Calu3 (cell line): Measurements from ENCODE around the gene KREMEN1. TPM values are rescaled to one million over a fixed set of nuclear protein-coding genes. Genes with fewer than 3 reads are reported as not detected.

Source experiments
- BruUV-seq: library from RNA; stranded (reverse); fragments of 400-500 nt; replicated peaks from 2 replicates; lab custom pipeline; 2021; lab: Mats Ljungman, UMichigan
- CTCF ChIA-PET: fragments of 300-600 bp; sonication (Branson Sonifier 250); formaldehyde crosslinking; loops from one replicate; lab custom pipeline; 2022; ENCODE audit warnings: antibody characterized with exemption; lab: Charles Lee
- DNase-seq: peaks from one replicate; pipeline ENCODE4 v3.0.0; 2022
- H3K27ac Mint-ChIP-seq: one replicate; pipeline ENCODE4 v1.8.0; 2022; ENCODE audit warnings: mixed read lengths; ENCODE audit not compliant: unreplicated experiment
- H3K27me3 Mint-ChIP-seq: one replicate; pipeline ENCODE4 v1.8.0; 2022; ENCODE audit warnings: mixed read lengths; ENCODE audit not compliant: unreplicated experiment
- H3K36me3 Mint-ChIP-seq: one replicate; pipeline ENCODE4 v1.8.0; 2022; ENCODE audit warnings: mild to moderate bottlenecking, moderate library complexity, mixed read lengths; ENCODE audit not compliant: insufficient read depth, unreplicated experiment
- H3K4me1 Mint-ChIP-seq: one replicate; pipeline ENCODE4 v1.8.0; 2022; ENCODE audit warnings: mild to moderate bottlenecking, low read depth, mixed read lengths; ENCODE audit not compliant: unreplicated experiment
- H3K4me3 Mint-ChIP-seq: one replicate; pipeline ENCODE4 v1.8.0; 2022; ENCODE audit warnings: mild to moderate bottlenecking, low read depth, moderate library complexity, mixed read lengths; ENCODE audit not compliant: unreplicated experiment
- H3K9me3 Mint-ChIP-seq: one replicate; pipeline ENCODE4 v1.8.0; 2022; ENCODE audit warnings: low read depth, mixed read lengths; ENCODE audit not compliant: unreplicated experiment
- CTCF ChIP-seq: fragments of 200-600 bp; IDR thresholded peaks from one replicate; pipeline ENCODE4 v1.8.0; 2022; ENCODE audit warnings: antibody characterized with exemption; ENCODE audit not compliant: unreplicated experiment
- intact Hi-C: fragments of 100-400 bp; cut with micrococcal nuclease; formaldehyde crosslinking; loops from one replicate; pipeline ENCODE4 v1.10.0; 2022; ENCODE audit not compliant: unreplicated experiment
- total RNA-seq: library from RNA; stranded (reverse); gene quantifications from 2 replicates; pipeline ENCODE4 v1.2.3, GENCODE V29; 2022

Gene KREMEN1
- total RNA-seq, 1 experiment from 2014 or later, result 2.8 TPM

- no peaks in the 10 kb centered on the region for H3K4me1 Mint-ChIP-seq
- peaks cover 50% of the 10 kb centered on the region for H3K27me3 Mint-ChIP-seq
- H3K4me3 Mint-ChIP-seq, result no peak overlapping the region
- CTCF ChIA-PET, result interaction anchor here (0.5 to 0.6 kb wide), 2 partner anchors 22 to 67 kb away, joined by 4 read pairs; no protein-coding TSS in a partner anchor
- no peaks in the 10 kb centered on the region for H3K36me3 Mint-ChIP-seq
- no peaks in the 10 kb centered on the region for H3K9me3 Mint-ChIP-seq
- DNase-seq, result no peak
- TF ChIP-seq CTCF, result no peak
- intact Hi-C loops, result no loop called here
- no peak overlapping the region for H3K27ac Mint-ChIP-seq
- BruUV-seq, result no TSS peak
These were observed 127.0 kb downstream of the KREMEN1 start for GRCh38 chr22:29199702-29200400.

GRCh38 chr22:29200901-29201300 lies 128.1 kb downstream of the KREMEN1 start:
- CTCF ChIA-PET, result no interaction called here
- Mint-ChIP-seq H3K9me3 (no peaks in the 10 kb centered on the region), H3K4me3 (no peak overlapping the region), H3K27me3 (peaks cover 52% of the 10 kb centered on the region), H3K36me3 (no peaks in the 10 kb centered on the region), H3K4me1 (no peaks in the 10 kb centered on the region), H3K27ac (no peak overlapping the region)
- no peak for TF ChIP-seq CTCF
- no TSS peak for BruUV-seq
- no peak for DNase-seq
- intact Hi-C loops, result no loop called here

- H3K36me3 Mint-ChIP-seq, result peaks cover 6% of the 10 kb centered on the region
- H3K27ac Mint-ChIP-seq, result no peak overlapping the region
- CTCF ChIA-PET, result no interaction called here
- H3K4me3 Mint-ChIP-seq, result no peak overlapping the region
- TF ChIP-seq CTCF, result no peak
- no peaks in the 10 kb centered on the region for H3K9me3 Mint-ChIP-seq
- intact Hi-C loops, result loop anchor here (2.0 kb wide), 1 partner anchor 43 kb away; no protein-coding TSS in a partner anchor
- no peak for DNase-seq
- H3K27me3 Mint-ChIP-seq, result peaks cover 60% of the 10 kb centered on the region
- no TSS peak for BruUV-seq
- no peaks in the 10 kb centered on the region for H3K4me1 Mint-ChIP-seq
These were observed 128.9 kb downstream of the KREMEN1 start for GRCh38 chr22:29201782-29202181.

GRCh38 chr22:29202212-29203192 lies 129.7 kb downstream of the KREMEN1 start:
- Mint-ChIP-seq H3K27ac (no peak overlapping the region), H3K4me3 (no peak overlapping the region), H3K36me3 (peaks cover 6% of the 10 kb centered on the region), H3K4me1 (no peaks in the 10 kb centered on the region), H3K9me3 (no peaks in the 10 kb centered on the region), H3K27me3 (peaks cover 67% of the 10 kb centered on the region)
- CTCF ChIA-PET, result interaction anchor here (1.0 kb wide), 1 partner anchor 43 kb away, joined by 3 read pairs; no protein-coding TSS in a partner anchor
- TF ChIP-seq CTCF, result peak; percentile 27
- DNase-seq, result peak; percentile 28
- BruUV-seq, result no TSS peak
- intact Hi-C loops, result loop anchor here (2.0 kb wide), 1 partner anchor 42 kb away; no protein-coding TSS in a partner anchor
